ENCODE measurements around the gene TUBG2. TPM values are rescaled to one million over a fixed set of nuclear protein-coding genes. Genes with fewer than 3 reads are reported as not detected.
"Not testable (repeated sequence)": the region's sequence is repeated elsewhere in the genome, so short reads cannot be mapped to it uniquely, and the experiment has no call there.

The TUBG2 gene
- total and polyA plus RNA-seq, 10 of the 15 experiments (the other 5 are each of a cell fraction or from before 2014, with no cell fraction given): 1.2 to 12.5 (median 8.9) TPM

- TF ChIP-seq SKIL (IDR thresholded peaks at IDR 0.05; ENCODE audit: low read depth, poor library complexity, severe bottlenecking) (peak; percentile 95), SREBF1 (IDR thresholded peaks at IDR 0.05; ENCODE audit: low read length) (no peak), ZBTB33 (IDR thresholded peaks at IDR 0.05) (no peak), CBX3 (IDR thresholded peaks at IDR 0.05; ENCODE audit: borderline replicate concordance, low read depth) (no peak), NR2C1 (IDR thresholded peaks at IDR 0.05) (no peak), CHD2 (IDR thresholded peaks at IDR 0.05; ENCODE audit: borderline replicate concordance, low read depth, low read length) (peak; percentile 78), GATAD2B (conservative IDR thresholded peaks at IDR 0.05; ENCODE audit: low read depth) (peak; percentile 84), CREB1 (IDR thresholded peaks at IDR 0.05; ENCODE audit: low read depth) (0 out of 2 replicates have a peak, but pooled peaks have one; percentile 12), PML (IDR thresholded peaks at IDR 0.05; ENCODE audit: low read length) (peak; percentile 76), IRF5 (IDR thresholded peaks at IDR 0.05; ENCODE audit: borderline replicate concordance) (no peak), NRF1 (conservative IDR thresholded peaks at IDR 0.05; ENCODE audit: low read depth, low read length) (no peak), EP300 (IDR thresholded peaks at IDR 0.05; ENCODE audit: borderline replicate concordance in 1 of 2, control insufficient read depth in 1 of 2, low read depth in 2 of 2, low read length in 2 of 2) (peak; percentile 49 to 84; a peak in 2 of 4 replicates)
Measured at GRCh38 chr17:42618442-42619150, 40.5 kb upstream of the TUBG2 start (continued).

GRCh38 chr17:42621987-42622386 lies 37.1 kb upstream of the TUBG2 start:
- H3K4me3 ChIP-seq; ATAC-seq; H3K79me2 ChIP-seq (ENCODE audit: control insufficient read depth, insufficient read depth, low read length); H3K9ac ChIP-seq (ENCODE audit: control insufficient read depth, insufficient read depth, low read length); BruUV-seq (replicated peaks); FAIRE-seq; H3K27me3 ChIP-seq (replicated peaks in 1 of 2; ENCODE audit: control insufficient read depth in 2 of 2, insufficient read depth in 2 of 2, low read length in 1 of 2); DNase-seq (ENCODE audit: low read depth, low spot score); H2AFZ ChIP-seq (ENCODE audit: control insufficient read depth, low read depth, low read length); intact Hi-C loops (cut with micrococcal nuclease; ENCODE audit: unreplicated experiment); H3K27ac ChIP-seq (ENCODE audit: control insufficient read depth, insufficient read depth); H3K9me3 ChIP-seq (replicated peaks; ENCODE audit: control insufficient read depth, insufficient read depth, low read length); RAD21 ChIA-PET (ENCODE audit: unreplicated experiment); H3K4me2 ChIP-seq (ENCODE audit: control insufficient read depth, insufficient read depth); H4K20me1 ChIP-seq (ENCODE audit: control insufficient read depth, insufficient read depth); H3K36me3 ChIP-seq (ENCODE audit: control insufficient read depth in 2 of 2, insufficient read depth in 2 of 2, low read length in 1 of 2): not testable (repeated sequence)
- WGBS (ENCODE audit: insufficient coverage, insufficient replicate concordance, low lambda C conversion rate, missing lambda C conversion rate): 100% methylated on average over 3 of the region's 3 CpGs
- peaks cover 38% of the 10 kb centered on the region for H3K4me1 ChIP-seq (ENCODE audit: control insufficient read depth, insufficient read depth, low read length)
- ChIA-PET CTCF (interaction anchor here (0.7 to 8.5 kb wide), 4 partner anchors 10 to 55 kb away, joined by 3 to 134 read pairs (median 4); partner anchors contain the start of genes CCR10 and PLEKHH3), SMC1A (ENCODE audit: uncharacterized antibody, unreplicated experiment) (interaction anchor here (0.6 to 7.7 kb wide), 9 partner anchors 10 to 87 kb away, joined by 3 to 96 read pairs (median 3); partner anchors contain the start of genes CCR10, PLEKHH3, PSMC3IP and RETREG3), POLR2A (interaction anchor here (0.6 to 2.7 kb wide), 5 partner anchors 10 to 232 kb away, joined by 3 to 11 read pairs (median 4); partner anchors contain the start of genes MLX and PLEKHH3)
- in situ Hi-C loops (cut with MboI): loop anchor here (25.0 kb wide), 1 partner anchor 590 kb away; the partner anchor contains the start of gene TMEM106A
